Ovary (tissue), 3 donors: ENCODE results near the gene PYGB.

Source experiments
- CTCF ChIP-seq, 3 donors: fragments of 450-650 bp in 2 of 3; fragments of 200-600 bp in 1 of 3; IDR thresholded peaks; one replicate each; pipeline versions ENCODE4 v1.5.1 to v1.8.0; 2016 to 2022; ENCODE audit warnings: antibody characterized with exemption in 3 of 3, mild to moderate bottlenecking in 1 of 3
- EP300 ChIP-seq: sonication (generic); formaldehyde crosslinking; IDR thresholded peaks from one replicate; pipeline ENCODE4 v1.6.1; 2017; ENCODE audit warnings: antibody characterized with exemption
- POLR2A ChIP-seq: fragments of 450-650 bp; IDR thresholded peaks from one replicate; pipeline ENCODE4 v1.6.1; 2017; ENCODE audit warnings: antibody characterized with exemption, mild to moderate bottlenecking, moderate library complexity
- donor health status: DM: no; HTN: no; CAD: no.

GRCh38 chr20:25341716-25342680 is 94.1 kb downstream of the PYGB start:
- no peak for TF ChIP-seq CTCF (IDR thresholded peaks at IDR 0.05)
- no peak for TF ChIP-seq POLR2A
- TF ChIP-seq EP300: no peak
